IMR-90 (cell line): Measurements from ENCODE around the gene ARHGAP24.

ENCODE experiments used
- BHLHE40 ChIP-seq: fragments of 150-350 bp; IDR thresholded peaks from 2 replicates; pipeline ENCODE4 v1.6.1; 2016; ENCODE audit warnings: mild to moderate bottlenecking, low read depth, low read length
- MAZ ChIP-seq: IDR thresholded peaks from 2 replicates; pipeline ENCODE4 v1.6.1; 2012; ENCODE audit warnings: low read depth, mild to moderate bottlenecking, low read length, improper control_type of control experiment, moderate library complexity, borderline replicate concordance
- POLR2A ChIP-seq: IDR thresholded peaks from 2 replicates; pipeline ENCODE4 v1.6.1; 2012; ENCODE audit warnings: mild to moderate bottlenecking, low read depth, low read length
- RAD21 ChIP-seq: IDR thresholded peaks from 2 replicates; pipeline ENCODE4 v1.6.1; 2012; ENCODE audit warnings: low read length, improper control_type of control experiment
- SMC3 ChIP-seq: fragments of 150-350 bp; IDR thresholded peaks from 2 replicates; pipeline ENCODE4 v1.6.1; 2016; ENCODE audit warnings: low read depth, mild to moderate bottlenecking, antibody characterized with exemption, low read length, moderate library complexity
- TF ChIP-seq, protein P1 (sequence below): conservative IDR thresholded peaks from 2 replicates; pipeline ENCODE4 v1.5.1; 2012; ENCODE audit warnings: mild to moderate bottlenecking, low read depth, low read length, improper control_type of control experiment
- TF ChIP-seq, protein P2 (sequence below): fragments of 150-350 bp; IDR thresholded peaks from 2 replicates; pipeline ENCODE4 v1.6.1; 2016; ENCODE audit warnings: low read depth, mild to moderate bottlenecking, low read length, moderate library complexity, borderline replicate concordance

DNA sequence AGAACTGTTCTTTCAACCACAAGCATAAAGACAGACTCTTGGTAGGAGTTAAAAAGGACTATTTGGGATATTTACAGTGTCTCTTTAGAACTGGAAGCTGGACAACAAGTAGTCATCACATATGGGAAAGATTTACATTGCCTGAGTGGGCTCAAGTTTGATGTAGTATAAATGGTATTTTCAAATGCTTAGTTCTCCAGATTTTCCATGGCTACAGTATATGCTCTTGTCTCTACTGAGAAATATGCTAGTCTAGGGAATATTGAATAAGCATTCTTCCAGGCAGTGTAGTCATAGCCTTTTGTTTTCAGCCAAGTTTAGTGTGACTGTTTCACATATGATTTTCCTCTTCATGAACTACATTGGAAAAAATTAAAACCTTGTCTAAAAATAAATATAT, 315.6 kb downstream of the ARHGAP24 start:
- TF ChIP-seq, protein P1, sequence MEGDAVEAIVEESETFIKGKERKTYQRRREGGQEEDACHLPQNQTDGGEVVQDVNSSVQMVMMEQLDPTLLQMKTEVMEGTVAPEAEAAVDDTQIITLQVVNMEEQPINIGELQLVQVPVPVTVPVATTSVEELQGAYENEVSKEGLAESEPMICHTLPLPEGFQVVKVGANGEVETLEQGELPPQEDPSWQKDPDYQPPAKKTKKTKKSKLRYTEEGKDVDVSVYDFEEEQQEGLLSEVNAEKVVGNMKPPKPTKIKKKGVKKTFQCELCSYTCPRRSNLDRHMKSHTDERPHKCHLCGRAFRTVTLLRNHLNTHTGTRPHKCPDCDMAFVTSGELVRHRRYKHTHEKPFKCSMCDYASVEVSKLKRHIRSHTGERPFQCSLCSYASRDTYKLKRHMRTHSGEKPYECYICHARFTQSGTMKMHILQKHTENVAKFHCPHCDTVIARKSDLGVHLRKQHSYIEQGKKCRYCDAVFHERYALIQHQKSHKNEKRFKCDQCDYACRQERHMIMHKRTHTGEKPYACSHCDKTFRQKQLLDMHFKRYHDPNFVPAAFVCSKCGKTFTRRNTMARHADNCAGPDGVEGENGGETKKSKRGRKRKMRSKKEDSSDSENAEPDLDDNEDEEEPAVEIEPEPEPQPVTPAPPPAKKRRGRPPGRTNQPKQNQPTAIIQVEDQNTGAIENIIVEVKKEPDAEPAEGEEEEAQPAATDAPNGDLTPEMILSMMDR = no peak
- TF ChIP-seq SMC3 (no peak), MAZ (no peak), POLR2A (no peak), BHLHE40 (no peak), RAD21 (no peak)
- TF ChIP-seq, protein P2, sequence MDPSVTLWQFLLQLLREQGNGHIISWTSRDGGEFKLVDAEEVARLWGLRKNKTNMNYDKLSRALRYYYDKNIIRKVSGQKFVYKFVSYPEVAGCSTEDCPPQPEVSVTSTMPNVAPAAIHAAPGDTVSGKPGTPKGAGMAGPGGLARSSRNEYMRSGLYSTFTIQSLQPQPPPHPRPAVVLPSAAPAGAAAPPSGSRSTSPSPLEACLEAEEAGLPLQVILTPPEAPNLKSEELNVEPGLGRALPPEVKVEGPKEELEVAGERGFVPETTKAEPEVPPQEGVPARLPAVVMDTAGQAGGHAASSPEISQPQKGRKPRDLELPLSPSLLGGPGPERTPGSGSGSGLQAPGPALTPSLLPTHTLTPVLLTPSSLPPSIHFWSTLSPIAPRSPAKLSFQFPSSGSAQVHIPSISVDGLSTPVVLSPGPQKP = no peak
